Lower lobe of right lung (tissue), 2 donors: ENCODE results near the gene GNRH2. TPM values are rescaled to one million over a fixed set of nuclear protein-coding genes. Genes with fewer than 3 reads are reported as not detected.

ENCODE experiments used
- ATAC-seq, 2 donors: fragments of 200-7000 bp; cut with Tn5 transposase; one replicate each; pipeline ENCODE4 v1.9.1; 2020 to 2022; ENCODE audit warnings: mild to moderate bottlenecking in 2 of 2, moderate library complexity in 2 of 2
- DNase-seq: peaks from one replicate; pipeline ENCODE4 v3.0.0-alpha.2; 2020
- H3K27ac ChIP-seq: fragments of 200-600 bp; one replicate; pipeline ENCODE4 v1.8.0; 2022
- H3K27me3 ChIP-seq: fragments of 200-600 bp; one replicate; pipeline ENCODE4 v1.8.0; 2022; ENCODE audit warnings: low read depth
- H3K36me3 ChIP-seq: fragments of 200-600 bp; one replicate; pipeline ENCODE4 v1.8.0; 2022; ENCODE audit warnings: mild to moderate bottlenecking
- H3K4me1 ChIP-seq: fragments of 200-600 bp; one replicate; pipeline ENCODE4 v1.8.0; 2022
- H3K4me3 ChIP-seq: fragments of 200-600 bp; one replicate; pipeline ENCODE4 v1.8.0; 2022; ENCODE audit warnings: mild to moderate bottlenecking
- H3K9me3 ChIP-seq: fragments of 200-600 bp; one replicate; pipeline ENCODE4 v1.8.0; 2022
- CTCF ChIP-seq: fragments of 200-600 bp; IDR thresholded peaks from one replicate; pipeline ENCODE4 v1.8.0; 2022; ENCODE audit warnings: antibody characterized with exemption, mild to moderate bottlenecking
- intact Hi-C: fragments of 100-400 bp; cut with DNase I; formaldehyde crosslinking; loops from one replicate; pipeline ENCODE4 v1.11.0; 2022
- total RNA-seq: library from RNA; stranded (reverse); fragmentation: NEBNext Ultra II Directional; extraction: Animal tissue kit (Norgen Biotek cat#: 25700); gene quantifications from one replicate; pipeline ENCODE4 v1.2.1, GENCODE V29; 2021
- donor health status: DM: no; HTN: yes; CAD: no; lungs with severe emphysema.

GNRH2 gene
- total RNA-seq, 1 donor from 2014 or later, result not detected

GRCh38 chr20:3044336-3044965, 1.0 kb downstream of the GNRH2 start:
- Histone ChIP-seq H3K4me3 (peak overlapping the region; percentile 95), H3K27ac (peak overlapping the region; percentile 87)

GRCh38 chr20:3045042-3045815, 1.8 kb downstream of the GNRH2 start:
- Histone ChIP-seq H3K9me3 (no peaks in the 10 kb centered on the region), H3K27me3 (no peaks in the 10 kb centered on the region), H3K4me3 (peak overlapping the region; percentile 95), H3K27ac (peak overlapping the region; percentile 87), H3K36me3 (peaks cover 31% of the 10 kb centered on the region), H3K4me1 (peaks cover 21% of the 10 kb centered on the region)
- intact Hi-C loops, result no loop called here
- TF ChIP-seq CTCF, result no peak
- DNase-seq, result peak; percentile 84
- ATAC-seq, result peak; percentile 81 to 85

More at GRCh38 chr20:3044336-3044965, 1.0 kb downstream of the GNRH2 start:
- no peaks in the 10 kb centered on the region for H3K27me3 ChIP-seq
- no peak for TF ChIP-seq CTCF
- DNase-seq (no peak), ATAC-seq (no peak)
- peaks cover 32% of the 10 kb centered on the region for H3K36me3 ChIP-seq
- intact Hi-C loops, result no loop called here
- H3K4me1 ChIP-seq, result peaks cover 21% of the 10 kb centered on the region
- no peaks in the 10 kb centered on the region for H3K9me3 ChIP-seq

GRCh38 chr20:3045816-3046676, 2.6 kb downstream of the GNRH2 start, which contains the start of gene MRPS26:
TSS of gene MRPS26 (plus strand) at chr20:3046052. CDS start at chr20:3046069, 17 bp downstream.
- ATAC-seq (peak; percentile 96 to 98), DNase-seq (peak; percentile 96)
- Histone ChIP-seq H3K4me3 (peak within 1 kb of the TSS; percentile 95), H3K9me3 (no peaks in the 10 kb centered on the region), H3K27ac (peak within 1 kb of the TSS; percentile 87), H3K4me1 (peaks cover 21% of the 10 kb centered on the region), H3K27me3 (no peaks in the 10 kb centered on the region), H3K36me3 (peaks cover 27% of the 10 kb centered on the region)
- TF ChIP-seq CTCF, result no peak
- intact Hi-C loops, result no loop called here

GRCh38 chr20:3046677-3047462, 3.4 kb downstream of the GNRH2 start:
- Histone ChIP-seq H3K4me1 (peaks cover 17% of the 10 kb centered on the region), H3K9me3 (no peaks in the 10 kb centered on the region), H3K4me3 (peak overlapping the region; percentile 95), H3K27ac (peak overlapping the region; percentile 87), H3K36me3 (peaks cover 27% of the 10 kb centered on the region), H3K27me3 (no peaks in the 10 kb centered on the region)
- ATAC-seq, result peak in 1 of 2 donors; percentile 10
- DNase-seq, result peak; percentile 59
- no peak for TF ChIP-seq CTCF
- intact Hi-C loops, result no loop called here
